ENCODE measurements around the gene WNT9A. TPM values are rescaled to one million over a fixed set of nuclear protein-coding genes. Genes with fewer than 3 reads are reported as not detected.

Gene WNT9A
- total RNA-seq, 1 donor from 2014 or later = 0.05 TPM

- no peak for ATAC-seq
- DNase-seq (ENCODE audit: low spot score) = no peak
Measured at GRCh38 chr1:227926216-227926791, 21.4 kb downstream of the WNT9A start.

- no peak for ATAC-seq
- DNase-seq (ENCODE audit: low spot score) = no peak
Measured at GRCh38 chr1:227925582-227926198, 22.0 kb downstream of the WNT9A start.

- DNase-seq (ENCODE audit: low spot score) (no peak), ATAC-seq (no peak)
Measured at GRCh38 chr1:227924833-227925574, 22.7 kb downstream of the WNT9A start.

GRCh38 chr1:227924168-227924832 lies 23.4 kb downstream of the WNT9A start:
- no peak for ATAC-seq
- no peak for DNase-seq (ENCODE audit: low spot score)

GRCh38 chr1:227923353-227924167 lies 24.2 kb downstream of the WNT9A start:
- ATAC-seq (no peak), DNase-seq (ENCODE audit: low spot score) (no peak)

- DNase-seq (ENCODE audit: low spot score) (no peak), ATAC-seq (no peak)
Measured at GRCh38 chr1:227922501-227923352, 25.0 kb downstream of the WNT9A start.

GRCh38 chr1:227921461-227922185 lies 26.1 kb downstream of the WNT9A start:
- ATAC-seq (no peak), DNase-seq (ENCODE audit: low spot score) (no peak)

- DNase-seq (ENCODE audit: low spot score) (no peak), ATAC-seq (no peak)
Measured at GRCh38 chr1:227920896-227921295, 26.8 kb downstream of the WNT9A start.

- ATAC-seq (no peak), DNase-seq (ENCODE audit: low spot score) (no peak)
Measured at GRCh38 chr1:227920426-227920825, 27.3 kb downstream of the WNT9A start.

- DNase-seq (ENCODE audit: low spot score) = no peak
- no peak for ATAC-seq
Measured at GRCh38 chr1:227919906-227920305, 27.8 kb downstream of the WNT9A start.

- no peak for ATAC-seq
- DNase-seq (ENCODE audit: low spot score) = no peak
Measured at GRCh38 chr1:227918736-227919135, 29.0 kb downstream of the WNT9A start.

GRCh38 chr1:227918083-227918700 lies 29.5 kb downstream of the WNT9A start:
- DNase-seq (ENCODE audit: low spot score) (no peak), ATAC-seq (no peak)

- DNase-seq (ENCODE audit: low spot score) = no peak
- no peak for ATAC-seq
Measured at GRCh38 chr1:227917081-227917950, 30.4 kb downstream of the WNT9A start.

- ATAC-seq (no peak), DNase-seq (ENCODE audit: low spot score) (no peak)
Measured at GRCh38 chr1:227916655-227917054, 31.1 kb downstream of the WNT9A start.

GRCh38 chr1:227915564-227916553 lies 31.9 kb downstream of the WNT9A start:
- no peak for ATAC-seq
- DNase-seq (ENCODE audit: low spot score) = no peak

- DNase-seq (ENCODE audit: low spot score) = no peak
Measured at GRCh38 chr1:227914801-227915563, 32.8 kb downstream of the WNT9A start.

More at GRCh38 chr1:227914801-227915563, 32.8 kb downstream of the WNT9A start:
- ATAC-seq = no peak
